GM21515 (cell line): Measurements from ENCODE around the gene THBS3.
"Not testable (repeated sequence)": the region's sequence is repeated elsewhere in the genome, so short reads cannot be mapped to it uniquely, and the experiment has no call there.

Experiments used
- ATAC-seq: cut with Tn5 transposase; IDR thresholded peaks from one replicate; pipeline ENCODE4 v1.9.1; 2021; ENCODE audit not compliant: unreplicated experiment

The THBS3 gene

DNA sequence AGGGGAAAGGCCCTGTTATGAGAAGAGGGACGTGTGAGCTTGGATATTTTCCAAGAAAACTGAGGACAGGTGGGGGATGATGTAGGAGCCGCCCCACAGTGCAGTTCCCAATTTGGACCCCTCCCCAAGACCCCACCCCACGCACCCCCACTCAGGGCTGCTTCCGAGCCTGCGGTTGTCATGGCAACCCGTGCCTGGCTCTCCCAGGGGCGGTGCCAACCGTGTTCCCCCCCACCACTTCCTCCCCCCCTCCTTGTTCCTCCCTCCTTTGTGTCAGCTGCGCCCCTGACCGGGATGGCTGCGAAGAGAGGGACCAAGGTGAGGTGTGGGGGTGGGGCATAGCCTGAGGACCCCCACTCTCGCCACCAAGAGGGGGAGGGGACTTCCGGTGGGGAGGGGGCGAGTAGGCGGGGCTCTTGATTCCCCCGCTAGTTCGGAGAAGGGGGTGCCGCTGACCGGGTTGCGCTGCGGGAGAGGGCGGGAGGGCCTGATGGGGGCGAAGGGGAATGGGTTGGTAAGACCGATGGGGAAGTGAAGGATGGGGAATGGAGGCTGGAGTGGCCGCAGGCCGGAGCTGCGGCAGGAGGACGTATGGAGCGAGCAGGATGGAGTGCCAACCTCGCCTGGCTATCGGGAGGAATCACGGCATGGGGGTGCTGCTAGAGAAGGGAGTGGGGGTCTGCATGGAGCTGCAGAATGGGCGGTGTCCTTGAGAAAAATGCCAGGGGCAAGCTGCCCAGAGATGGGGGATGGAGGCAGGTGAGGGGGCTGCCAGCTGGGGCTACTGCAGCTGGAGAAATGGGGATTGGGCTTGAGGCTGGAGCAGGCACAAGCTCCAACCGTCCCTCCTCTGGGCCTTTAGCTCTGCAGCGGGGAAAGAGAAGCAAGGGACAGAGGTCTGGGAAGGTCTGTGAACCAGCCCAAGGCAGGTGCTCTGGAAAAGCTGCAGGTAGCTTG is 33.1 kb downstream of the THBS3 start:
- ATAC-seq = no peak

DNA sequence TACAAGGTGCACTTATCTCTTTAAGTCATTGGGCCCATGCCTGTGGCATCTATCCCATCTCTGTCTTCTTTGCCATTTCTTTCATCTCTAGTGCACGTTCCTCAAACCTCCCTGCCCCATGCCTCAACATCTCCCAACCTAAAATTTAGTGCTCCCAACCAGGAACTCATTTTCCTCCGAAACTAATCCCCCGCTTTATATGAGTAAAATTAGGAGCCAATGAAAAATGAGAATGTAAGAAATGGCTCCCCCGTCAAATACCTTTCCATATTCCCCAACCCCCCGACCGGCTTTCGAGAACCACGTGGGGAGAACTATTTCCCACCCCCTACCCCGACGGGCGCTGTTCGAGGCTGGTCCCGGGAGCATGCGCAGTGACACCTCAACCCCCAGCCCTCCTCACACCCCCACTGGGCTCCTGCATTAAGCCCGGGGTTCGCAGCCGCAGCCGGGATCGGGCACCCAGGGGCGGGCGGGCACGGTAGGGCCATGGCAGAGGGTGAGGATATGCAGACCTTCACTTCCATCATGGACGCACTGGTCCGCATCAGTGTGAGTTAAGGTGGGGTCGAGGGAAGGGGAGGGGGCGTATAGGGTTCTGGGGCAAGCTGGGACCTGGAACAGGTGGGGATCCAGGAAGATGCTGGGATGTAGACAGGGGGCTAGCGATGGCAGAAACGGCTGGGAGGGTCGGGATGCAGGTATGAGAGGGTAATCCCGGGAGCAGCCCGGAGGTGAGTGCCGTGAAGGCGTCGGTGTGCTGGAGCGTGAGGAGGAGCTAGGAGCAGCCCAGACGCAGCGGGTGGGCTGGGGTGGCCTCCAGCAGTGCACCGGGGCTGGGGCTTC is 34.0 kb downstream of the THBS3 start, which contains the start of gene TRIM46:
TRIM46 (plus strand) TSS at position 372 of the 846 bp plus-strand sequence; CDS start at position 490, 118 bp downstream.
- ATAC-seq = no peak

DNA sequence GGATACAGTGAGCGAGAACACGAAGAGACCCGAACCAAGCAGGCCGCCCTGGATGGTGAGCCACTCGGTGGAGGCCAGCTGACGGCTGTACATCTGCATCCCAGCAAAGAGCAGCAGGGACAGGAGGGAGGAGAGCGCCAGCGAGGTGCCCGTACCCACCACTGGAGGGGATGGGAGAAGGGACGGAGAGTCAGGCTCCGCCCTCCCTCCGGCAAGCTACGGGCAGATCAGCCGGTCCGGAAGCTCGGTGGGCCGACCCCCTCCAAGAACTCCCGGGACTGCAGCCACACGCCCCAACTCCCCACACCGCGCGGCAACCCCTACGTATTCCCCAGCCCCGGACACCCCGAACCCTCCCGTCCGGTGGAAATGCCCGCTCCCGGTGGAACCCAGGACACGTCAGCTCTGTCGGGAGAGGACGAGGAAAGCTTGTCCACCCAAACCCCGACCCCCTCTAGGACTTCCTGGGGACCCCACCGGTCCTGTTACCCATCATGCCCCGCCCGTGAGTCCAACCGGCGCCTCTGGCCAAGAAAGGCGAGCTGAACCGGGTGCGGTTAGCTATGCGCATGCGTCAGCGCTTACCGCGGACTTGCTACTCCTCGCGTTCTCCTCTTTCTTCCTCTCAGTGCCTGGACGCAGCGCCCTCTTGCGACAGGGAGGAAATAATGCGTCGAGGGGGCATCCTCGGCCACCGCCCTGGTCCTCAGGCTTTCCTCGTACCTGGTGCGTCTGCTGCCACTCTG is 34.8 kb downstream of the THBS3 start, which contains the start of gene KRTCAP2:
KRTCAP2 (minus strand) TSS at position 573 of the 746 bp plus-strand sequence; CDS start at position 493, 80 bp downstream.
- peak; percentile 61 for ATAC-seq

DNA sequence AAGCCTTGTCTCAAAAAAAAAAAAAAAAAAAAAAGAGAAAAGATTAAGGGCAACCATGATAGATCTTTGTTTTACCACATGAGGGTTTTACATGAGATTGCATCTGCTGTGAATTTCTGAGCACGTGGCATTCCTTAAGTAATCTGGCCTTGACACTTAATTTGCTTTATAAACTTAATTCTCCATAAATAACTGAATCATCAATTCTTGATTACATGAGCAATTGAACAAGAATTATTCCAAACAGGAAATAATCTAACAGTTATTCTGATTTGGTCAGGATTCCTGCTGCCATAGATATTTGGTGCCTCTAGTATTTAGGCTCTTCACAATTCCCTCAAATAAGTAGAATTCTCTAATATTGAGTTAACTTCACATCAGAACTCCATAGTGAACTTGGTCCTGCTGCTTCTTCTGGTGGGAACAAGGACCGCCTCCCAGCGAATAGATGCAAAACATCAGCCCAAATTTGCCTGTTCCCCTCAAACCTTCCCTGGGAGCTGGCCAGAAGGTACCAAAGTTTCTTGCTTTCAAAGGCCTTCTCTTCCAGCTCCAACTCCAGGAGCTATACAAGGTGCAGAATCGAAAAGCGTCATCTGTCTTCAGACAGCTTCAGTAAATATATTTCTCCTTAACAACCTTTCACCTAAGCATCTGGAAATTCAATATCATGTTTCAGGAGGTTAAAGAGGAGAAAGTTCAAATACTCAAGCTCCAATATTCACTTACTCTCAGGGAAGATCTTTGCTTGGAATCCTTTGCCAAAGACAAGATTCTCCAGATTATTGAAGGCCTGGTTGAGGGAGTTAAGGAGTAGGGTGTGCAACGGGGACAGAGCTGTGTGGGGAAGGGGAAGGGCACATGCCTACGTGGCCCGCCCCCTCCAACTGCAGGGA is 35.6 kb downstream of the THBS3 start:
- no peak for ATAC-seq

DNA sequence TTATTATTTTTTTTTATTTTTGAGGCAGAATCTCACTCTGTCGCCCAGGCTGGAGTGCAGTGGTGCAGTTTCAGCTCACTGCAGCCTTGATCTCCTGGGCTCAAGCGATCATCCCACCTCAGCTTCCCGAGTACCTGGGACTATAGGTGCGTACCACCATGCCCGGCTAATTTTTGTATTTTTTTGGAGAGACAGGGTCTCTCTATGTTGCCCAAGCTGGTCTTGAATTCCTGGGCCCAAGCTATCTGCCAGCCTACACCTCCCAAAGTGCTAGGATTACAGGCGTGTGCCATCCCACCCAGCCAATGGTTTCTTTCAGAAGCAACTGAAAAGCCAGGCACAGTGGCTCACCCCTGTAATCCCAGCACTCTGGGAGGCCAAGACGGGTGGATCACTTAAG is 36.9 kb downstream of the THBS3 start:
- ATAC-seq = no peak

DNA sequence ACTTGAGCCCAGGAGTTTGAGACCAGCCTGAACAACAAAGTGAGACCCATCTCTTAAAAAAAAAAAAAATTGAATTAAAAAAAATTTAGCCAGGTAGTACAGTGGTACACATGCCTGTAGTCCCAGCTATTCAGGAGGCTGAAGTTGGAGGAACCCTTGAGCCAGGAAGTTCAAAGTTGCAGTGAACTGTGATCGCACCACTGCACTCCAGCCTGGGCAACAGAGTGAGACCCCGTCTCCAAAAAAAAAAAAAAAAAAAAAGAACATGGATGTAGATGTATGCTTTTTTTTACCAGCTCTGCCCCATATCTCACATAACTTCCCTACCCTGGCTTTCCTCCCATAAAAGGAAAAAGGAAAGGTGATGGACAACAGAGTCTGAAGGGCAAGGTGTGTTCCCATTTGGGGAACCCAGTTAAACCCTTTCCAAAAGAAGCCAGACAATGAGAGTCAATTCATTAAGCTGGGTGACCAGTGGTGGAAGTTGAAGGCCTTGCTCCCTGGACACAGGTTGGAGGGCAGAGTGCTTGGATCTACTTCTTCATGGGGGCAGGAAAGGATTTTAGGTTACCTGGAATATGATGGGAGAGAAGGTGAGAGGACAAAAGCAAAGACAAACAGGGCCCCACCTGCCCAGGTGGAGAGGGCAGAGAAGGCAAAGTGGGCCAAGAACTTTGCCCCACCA is 37.5 kb downstream of the THBS3 start:
- ATAC-seq = no peak

DNA sequence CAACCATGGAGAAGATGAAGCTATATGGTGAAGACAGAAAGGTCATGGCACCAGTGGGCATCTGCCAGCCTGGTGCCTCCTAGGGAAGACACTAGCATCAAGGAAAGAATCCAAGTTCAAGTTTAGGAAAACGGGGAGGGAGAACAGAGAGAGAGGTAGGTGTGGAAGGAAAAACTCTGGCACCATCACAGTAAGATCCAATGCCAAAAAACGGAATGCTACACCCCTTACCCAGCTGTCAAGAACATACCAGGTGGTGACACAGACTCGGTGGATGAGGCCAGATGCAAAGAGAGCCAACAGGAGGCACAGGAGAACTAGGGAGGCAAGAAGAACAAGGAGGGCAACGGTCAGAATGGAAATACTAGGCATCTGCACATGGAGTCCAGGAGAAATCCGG is 38.2 kb downstream of the THBS3 start:
- ATAC-seq = no peak

DNA sequence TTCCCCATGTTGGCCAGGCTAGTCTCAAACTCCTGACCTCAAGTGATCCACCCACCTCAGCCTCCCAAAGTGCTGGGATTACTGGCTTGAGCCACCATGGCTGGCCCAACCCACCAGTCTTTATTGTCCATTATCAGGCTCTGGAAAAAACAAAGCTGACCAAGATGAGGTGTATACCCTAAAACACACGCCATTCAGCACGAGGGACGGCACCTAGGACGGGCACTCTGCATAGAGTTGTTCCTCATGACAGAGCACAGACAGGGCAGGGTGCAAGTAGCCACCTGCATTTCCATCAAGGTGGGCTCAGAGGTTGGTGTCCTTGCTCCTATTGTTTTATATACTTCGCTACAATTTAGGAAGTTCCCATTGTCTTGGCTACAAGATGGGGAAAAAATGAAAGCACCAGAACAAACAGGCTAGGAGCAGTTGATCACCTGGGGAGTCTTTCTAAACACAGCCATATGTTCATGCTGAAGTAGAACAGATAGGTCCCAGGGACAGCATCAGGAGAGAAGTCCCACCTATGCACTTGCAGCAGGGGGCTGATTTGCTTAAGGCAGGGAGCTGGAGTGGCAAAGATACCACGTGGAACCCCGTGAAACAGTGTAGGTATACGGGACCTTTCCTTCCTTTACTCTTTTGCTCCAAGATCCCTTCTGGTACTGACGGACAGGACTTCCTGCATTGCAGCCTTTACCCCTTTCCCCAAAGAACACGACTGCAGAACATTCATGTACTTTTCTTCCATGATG is 39.1 kb downstream of the THBS3 start:
- ATAC-seq = no peak

DNA sequence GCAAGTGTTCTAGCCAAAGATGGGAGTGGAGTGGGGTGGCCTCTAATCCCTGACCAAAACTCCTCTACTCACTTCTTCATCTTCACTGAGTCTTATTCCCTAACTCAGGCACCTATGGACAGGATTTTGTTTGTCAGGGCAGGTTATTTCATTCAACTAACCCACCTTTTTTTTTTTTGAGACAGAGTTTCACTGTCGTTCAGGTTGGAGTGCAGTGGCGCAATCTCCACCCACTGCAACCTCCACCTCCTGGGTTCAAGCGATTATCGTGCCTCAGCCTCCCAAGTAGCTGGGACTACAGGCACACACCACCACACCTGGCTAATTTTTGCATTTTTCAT is 39.6 kb downstream of the THBS3 start:
- not testable (repeated sequence) for ATAC-seq

DNA sequence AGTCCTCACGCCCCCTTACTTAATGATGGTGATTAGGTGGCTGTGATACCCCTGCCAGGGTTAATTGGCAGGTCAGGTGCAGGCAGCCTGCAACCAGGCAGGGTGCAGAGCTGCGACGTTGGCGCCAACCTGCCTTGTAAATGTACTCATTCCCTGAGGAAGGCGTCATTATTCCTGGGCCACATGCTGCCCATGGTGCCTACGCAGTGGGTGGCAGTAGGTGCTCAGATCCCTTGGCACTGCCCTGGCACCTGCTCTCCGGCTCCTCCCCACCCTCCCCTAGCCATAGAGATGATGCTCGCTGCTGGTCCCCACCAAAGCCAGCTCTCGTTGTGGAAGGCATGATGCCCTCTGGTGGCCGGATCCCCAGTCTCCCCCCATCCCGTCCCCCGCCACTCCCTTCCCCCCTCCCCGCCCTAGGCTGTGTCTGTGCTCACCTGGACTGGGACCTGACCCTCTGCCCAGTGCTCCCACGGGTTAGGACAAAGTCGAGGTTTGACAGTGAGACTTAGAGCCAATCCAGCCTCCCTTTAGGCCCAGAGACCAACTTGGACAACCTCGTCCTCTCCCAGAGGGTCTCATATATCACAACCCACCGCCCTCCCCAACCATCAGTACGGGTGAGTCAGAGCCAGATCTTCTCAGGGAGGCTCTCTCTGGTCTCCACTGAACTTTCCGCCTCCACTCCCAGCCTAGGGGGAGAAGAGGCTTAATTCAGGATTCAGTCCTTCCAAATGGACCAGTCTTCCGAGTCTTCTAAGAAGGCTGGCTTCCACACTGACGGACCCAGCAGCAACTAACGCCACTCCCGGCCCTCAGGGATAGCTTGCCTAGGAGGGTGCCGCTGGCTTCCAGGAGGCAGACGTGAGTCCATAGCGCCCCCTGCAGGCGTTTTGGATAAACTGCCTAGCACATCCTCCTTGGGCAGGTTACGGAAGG is 40.3 kb downstream of the THBS3 start:
- no peak for ATAC-seq

DNA sequence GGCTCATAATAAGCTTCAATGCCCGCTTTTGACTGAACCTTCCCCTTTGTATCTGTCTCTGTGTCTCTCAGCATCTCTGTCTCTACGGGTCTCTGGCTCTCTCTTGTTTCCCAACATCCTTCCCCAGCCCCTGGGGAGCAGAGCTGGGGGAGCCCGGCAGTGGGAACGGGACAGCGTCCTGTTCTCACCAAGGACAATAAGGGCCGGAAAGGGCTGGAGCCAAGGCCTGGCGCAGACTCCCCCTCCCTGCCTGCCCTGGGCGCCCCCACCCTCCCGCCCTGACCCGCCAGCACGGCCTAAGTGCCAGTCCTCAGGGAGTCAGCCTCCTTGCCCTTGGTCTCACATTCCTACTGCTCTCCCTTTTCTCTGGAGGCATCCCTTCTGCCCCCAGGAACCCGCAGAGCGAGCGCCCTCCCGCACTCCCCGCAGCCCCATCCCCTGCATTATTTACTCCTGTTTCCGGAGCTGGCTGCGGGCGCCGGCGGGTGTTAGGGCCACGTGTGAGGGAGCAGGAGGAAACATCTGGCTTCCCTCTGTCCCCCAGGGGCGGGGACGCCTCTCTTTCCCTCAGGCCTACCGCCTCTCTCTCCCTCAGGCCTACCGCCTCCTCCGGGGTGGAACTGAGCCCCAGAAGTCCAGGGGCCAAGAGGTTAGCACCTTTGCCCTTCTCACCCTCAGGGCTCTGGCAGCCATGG is 41.1 kb downstream of the THBS3 start:
- ATAC-seq = no peak

DNA sequence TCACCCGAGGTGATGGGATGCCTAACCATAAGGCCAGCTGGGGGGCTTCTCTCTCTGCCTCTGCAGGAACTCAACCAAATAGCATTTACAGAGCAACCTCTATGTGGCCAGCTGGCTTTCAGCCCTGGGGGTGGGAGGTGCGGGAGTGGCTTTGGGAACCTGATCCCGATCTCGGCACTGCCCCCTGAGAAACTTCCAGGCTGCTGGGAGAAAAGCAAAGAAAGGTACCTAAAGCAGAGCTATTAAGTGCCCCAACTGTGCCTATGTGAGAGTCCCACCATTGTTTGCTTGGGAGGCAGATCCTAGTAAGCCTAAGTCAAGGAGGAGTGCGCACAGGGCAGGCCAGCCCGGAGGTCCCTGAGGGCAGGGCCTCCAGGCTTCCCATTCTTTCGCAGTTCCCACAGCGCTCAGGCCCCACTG is 41.6 kb downstream of the THBS3 start:
- no peak for ATAC-seq

DNA sequence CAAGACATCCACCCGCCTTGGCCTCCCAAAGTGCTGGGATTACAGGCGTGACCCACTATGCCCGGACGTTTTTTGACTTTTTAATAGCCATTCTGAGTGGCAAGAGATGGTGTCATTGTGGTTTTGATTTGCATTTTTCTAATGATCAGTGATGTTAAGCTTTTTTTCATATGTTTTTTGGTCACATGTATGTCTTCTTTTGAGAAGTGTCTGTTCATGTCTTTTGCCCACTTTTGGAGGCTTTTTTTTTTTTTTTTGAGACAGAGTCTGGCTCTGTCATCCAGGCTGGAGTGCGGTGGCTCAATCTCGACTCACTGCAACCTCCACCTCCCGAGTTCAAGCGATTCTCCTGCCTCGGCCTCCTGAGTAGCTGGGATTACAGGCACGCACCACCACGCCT is 43.1 kb downstream of the THBS3 start:
- ATAC-seq = not testable (repeated sequence)

DNA sequence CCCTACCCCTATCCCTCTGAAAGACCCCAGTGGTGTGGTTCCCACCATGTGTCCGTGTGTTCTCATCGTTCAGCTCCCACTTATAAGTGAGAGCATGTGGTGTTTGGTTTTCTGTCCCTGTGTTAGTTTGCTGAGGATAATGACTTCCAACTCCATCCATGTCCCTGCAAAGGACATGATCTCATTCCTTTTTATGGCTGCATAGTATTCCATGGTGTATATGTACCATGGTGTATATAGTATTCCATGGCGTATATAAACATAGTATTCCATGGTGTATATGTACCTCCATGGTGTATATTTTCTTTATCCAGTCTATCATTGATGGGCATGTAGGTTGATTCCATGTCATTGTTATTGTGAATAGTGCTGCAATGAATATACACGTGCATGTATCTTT is 43.9 kb downstream of the THBS3 start:
- ATAC-seq = not testable (repeated sequence)

DNA sequence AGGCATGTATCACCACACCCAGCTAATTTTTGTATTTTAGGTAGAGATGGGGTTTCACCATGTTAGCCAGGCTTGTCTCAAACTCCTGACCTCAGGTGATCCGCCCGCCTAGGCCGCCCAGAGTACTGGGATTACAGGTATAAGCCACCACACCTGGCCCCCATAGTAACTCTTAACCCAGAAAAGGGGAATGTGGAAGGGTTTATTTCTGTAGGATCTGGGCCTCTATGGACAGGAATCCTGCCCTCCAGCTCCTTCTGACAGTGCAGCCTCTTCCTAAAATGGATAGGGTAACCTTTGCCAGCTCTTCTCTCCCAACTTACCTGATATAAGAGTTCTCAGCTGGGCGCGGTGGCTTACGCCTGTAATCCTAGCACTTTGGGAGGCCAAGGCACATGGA is 45.1 kb downstream of the THBS3 start:
- not testable (repeated sequence) for ATAC-seq

DNA sequence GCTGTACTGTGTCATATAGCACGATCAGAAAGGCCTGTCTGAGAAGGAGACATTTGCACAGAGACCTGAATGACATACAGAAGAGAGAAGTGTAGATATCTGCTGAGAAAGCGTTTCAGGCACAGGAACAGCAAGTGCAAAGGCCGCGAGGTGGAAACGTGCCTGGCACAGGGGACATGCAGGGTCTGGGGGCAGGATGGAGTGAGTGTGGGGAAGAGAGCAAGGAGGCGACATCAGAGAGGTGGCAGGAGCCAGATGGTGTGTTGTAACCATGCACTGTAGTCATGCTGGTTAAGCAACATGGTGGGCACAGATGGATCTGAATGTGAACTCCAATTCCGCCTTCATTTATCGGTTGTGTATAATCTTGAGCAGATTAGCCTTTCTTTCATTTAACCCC is 47.6 kb downstream of the THBS3 start:
- ATAC-seq = no peak

DNA sequence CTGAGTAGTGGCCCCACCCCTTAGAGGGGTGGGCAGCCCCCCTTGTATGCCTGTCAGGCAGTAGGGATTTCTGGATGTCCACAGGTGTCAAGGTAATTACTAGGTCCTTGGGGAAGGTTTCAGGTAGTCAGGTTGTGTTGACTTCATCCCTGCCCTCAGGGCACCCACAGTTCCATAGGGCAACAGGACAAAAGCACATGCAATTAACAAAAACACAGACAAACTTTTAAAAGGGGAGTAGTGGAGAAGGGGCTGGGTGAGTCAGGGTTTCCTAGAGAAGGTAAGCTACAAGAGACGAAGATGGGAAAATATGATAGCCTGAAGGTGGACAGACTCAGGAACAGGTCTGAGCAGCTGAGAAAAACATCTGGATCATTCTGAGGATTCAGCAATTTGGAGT is 48.7 kb downstream of the THBS3 start:
- no peak for ATAC-seq
